NCI-H2107 treated with DMSO at 0.1 percent for 48 hours (cell line): ENCODE data around the gene TMEM163.

ENCODE experiments used
- DNase-seq: peaks from one replicate; lab custom pipeline; 2025; ENCODE audit not compliant: unreplicated experiment; lab: John Stamatoyannopoulos, UW

Gene TMEM163

DNA sequence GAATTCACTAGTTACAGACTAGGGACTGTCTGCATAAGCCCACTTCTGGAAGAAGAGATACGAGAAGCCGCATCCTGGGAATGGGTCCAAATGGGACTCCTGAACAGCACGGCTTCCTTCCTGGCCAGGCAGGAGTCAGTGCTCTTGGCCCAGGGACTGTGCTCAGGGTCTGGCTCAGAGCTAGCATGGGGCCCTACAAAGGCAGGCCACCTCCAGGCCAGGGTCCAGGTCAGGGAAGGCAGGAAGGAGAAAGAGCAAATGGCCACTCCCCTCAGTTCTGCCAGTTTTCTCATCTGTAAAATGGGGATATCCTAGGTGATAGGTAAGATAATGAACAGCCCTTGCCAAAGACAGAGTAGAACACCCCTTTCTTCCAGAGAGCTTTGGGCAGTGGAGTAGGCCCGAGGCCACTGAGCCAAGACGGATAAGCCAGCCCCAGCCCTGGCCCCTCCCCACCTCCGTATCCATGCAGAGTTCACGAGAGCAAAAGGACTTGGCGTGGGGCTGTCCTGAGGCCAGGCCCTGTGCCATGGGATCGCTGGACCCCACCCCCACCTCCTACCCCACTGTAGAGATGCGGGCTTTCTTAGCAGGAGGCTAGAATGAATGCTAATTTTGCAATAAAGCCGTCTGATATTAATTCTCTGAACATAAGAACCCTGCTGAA is 274.9 kb downstream of the TMEM163 start:
- no peak for DNase-seq

DNA sequence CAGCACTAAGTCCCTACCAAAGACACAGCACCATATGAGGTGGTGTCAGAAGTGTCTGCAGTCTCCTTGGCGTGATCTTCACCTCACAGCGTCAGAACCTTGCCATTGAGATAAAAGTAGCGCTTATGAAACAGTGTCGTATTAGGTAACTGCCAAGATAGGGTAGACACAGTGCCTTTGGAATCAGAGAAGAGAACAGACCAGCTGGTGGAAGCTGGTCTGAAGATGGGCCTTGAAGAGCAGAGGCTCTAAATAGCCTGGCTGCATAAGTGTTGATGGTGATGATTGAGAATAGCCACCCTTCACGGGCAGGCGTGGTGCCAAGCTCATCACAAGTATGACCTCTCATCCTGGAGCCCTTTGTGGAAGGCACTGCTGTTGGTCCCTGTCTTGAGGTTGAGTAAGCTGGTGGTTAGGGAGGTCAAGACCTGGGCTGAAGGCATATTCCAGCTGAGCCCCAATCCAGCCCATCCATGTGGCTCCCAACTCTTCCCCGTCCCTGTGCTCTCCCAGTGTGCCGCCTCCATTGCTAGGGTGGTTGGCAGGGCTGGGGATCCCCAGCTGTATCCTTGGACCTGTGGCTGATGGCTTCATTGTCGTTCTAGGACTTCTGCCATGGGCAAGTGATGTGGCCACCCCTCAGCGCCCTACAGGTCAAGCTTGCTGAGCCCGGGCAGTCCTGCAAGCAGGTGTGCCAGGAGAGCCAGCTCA is 277.5 kb downstream of the TMEM163 start:
- DNase-seq, result no peak

DNA sequence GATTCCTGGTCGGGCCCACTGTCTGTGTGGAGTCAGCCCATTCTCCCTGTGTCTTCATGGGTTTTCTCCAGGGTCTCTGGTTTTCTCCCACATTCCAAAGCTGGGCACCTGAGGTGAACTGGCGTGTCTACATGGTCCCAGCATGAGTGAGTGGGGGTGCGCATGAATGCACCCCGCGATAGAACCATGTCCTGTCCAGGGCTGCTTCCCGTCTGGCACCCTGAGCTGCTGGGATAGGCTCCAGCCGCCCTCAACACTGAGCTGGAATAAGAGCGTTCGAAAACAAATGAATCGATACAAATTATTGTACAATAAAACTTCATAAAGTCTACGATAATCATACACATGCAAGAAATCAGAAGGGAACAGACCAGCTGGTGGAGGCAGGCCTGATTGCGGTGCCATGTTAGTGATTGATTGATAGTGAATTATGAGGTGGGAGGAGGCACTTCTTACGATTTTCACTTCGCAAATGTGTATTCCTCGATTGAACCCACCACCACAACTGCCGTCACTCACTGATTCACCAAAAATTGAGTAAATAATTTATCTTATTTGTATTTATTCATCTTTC is 278.4 kb downstream of the TMEM163 start:
- DNase-seq, result no peak

DNA sequence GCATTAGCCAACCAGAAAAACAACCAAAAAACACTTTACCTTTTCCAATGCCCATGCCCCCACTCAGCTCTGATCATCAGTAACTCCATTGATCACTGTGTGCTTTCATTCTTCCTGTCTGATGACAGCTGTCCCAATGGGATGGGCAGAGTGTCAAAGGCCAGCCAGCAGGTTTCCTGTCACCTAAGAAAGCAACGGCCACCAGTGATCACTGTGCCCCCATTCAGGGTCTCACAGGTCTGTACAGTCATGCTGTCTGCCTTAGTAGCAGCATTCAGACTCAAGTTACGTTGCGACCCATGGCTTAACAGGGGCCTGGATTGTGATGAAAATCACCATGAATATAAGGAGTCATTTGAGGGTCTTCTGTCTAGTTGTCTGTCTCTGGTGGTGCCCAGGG is 280.4 kb downstream of the TMEM163 start:
- DNase-seq, result no peak

DNA sequence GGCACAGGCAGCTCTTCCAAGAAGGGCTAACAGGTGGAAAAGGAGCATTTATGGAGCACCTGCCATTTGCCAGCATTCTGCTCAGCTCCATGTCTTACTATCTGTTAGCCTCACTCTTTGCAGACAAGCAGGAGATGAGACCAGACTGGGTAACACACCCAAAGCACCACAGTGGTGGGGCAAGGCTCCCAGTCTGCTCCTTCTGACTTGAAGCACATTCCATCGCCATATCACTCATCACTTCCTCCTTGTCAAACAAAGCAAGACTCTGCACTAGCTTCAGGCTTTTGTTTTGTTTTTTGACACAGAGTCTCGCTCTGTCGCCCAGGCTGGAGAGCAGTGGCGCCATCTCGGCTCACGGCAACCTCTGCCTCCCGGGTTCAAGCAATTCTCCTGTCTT is 282.1 kb downstream of the TMEM163 start:
- no peak for DNase-seq

DNA sequence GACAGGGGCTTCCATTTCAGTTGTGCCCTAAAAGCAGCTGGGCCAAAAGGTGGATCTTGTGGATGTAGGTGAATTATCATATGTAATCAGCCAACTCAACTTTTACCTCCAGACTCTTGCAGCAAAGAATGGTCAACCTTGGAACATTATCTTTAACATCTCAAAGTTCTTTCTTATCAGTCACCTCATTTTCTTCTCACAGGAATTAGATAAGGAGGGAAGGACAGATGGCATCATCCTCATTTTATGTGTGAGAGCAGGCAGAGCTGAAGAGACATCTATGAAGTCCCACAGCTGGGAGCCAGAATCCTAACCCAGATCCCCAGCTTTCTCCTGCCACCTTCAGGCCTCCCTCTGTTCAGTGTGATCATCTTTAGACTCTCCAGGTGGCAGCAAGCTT is 282.9 kb downstream of the TMEM163 start:
- no peak for DNase-seq

DNA sequence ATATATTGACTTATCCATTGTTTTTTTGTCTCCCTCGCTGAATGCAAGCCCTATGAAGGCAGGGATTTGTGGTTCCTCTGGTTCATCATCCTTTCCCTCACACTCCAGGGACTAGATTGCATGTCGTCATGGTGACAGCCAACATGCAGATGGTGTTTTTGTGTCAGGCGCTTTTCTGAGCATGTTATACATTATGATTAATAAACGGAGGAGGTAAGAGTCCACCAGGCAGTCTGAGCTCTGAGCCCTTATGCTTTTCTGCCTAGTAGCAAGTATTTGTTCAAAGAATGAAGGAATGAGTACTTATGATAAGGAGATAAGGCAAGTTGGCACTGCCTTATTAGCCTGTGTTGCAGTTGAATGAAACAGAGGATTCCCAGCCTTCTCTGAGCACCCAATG is 283.3 kb downstream of the TMEM163 start:
- no peak for DNase-seq

DNA sequence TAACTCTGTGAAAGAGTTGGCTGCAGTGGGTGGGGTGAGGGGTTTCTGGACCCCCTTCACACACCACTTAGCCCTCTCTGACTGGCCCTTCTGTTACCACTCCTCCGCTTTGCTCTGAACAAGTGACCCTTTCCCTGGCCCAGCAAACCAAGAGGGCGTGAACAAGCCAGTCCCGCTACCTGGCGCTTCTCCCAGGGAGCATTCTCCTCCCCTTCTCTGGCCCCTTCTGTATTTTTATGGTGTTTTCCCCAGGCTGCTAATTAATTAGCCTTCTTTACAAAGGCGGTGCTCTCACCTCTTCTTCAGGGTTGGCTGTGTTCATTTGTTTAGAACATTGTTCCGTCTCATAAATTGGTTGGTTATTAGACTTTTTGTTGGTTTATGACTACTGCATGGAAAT is 284.8 kb downstream of the TMEM163 start:
- DNase-seq, result no peak

DNA sequence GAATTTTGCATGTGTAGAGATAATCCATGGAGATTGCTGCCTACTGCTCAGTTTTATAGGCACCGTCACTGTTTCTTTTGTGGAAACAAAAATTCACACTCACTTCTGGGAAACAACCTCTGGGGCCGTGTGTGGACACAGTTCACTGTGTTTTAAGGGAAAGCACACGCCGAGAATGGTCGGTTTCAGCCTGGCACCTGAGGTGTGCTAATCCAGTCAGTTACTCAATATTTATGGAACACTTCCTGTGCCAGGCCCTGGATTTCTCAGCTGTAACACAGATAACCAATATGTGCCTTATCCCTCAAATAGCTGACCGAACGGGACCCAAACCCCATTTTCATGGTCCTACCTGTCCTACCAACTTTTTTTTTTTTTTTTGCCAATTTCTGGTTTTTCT is 285.3 kb downstream of the TMEM163 start:
- no peak for DNase-seq

DNA sequence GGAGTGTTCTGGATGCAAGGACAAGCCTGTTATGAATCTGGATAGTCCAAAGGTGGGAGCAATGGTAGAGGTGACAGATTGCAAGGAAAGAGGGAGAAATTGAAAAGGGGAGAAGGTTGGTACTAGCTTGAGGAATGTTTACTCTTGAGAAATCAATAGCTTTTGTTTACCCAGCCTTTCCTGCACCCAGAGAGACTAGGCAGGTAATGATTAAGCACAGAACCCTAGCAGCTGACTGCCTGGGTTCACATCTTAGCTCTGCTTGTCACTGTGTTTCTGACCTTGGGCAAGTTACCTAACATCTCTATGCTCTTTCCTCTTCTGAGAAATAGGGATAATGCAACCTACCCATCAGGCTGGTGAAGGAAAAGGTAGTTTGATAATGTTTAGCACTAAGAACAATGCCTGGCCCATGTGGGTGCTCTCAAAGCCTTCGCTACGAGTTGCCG is 286.3 kb downstream of the TMEM163 start:
- no peak for DNase-seq

DNA sequence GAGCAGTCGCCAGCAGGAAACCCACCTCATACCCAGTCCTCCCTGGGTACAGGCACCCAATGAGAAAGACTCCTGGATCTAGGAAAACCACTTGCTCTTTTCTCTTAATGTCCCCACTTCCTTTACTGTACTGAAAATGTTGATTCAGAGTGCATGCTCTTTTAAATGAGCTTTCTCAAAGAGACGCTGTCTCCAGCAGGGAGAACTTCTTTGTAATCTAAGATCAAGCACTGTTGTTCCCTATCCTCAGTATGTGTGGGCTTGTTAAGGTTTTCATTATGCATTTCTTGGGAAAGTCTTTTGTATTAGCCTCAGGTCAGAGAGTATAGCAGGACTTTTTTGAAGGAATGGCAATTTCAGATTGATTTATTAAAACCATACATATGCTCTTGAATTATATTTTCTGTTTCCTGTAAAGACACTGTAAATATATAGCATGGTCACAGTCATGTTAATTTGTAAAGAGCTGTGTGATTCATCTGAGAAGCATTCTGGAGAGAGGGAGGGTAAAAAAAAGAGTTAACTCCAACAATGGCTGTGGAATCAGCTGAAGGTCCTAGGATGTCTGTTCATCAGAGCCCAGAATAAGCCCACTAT is 286.9 kb downstream of the TMEM163 start:
- no peak for DNase-seq

DNA sequence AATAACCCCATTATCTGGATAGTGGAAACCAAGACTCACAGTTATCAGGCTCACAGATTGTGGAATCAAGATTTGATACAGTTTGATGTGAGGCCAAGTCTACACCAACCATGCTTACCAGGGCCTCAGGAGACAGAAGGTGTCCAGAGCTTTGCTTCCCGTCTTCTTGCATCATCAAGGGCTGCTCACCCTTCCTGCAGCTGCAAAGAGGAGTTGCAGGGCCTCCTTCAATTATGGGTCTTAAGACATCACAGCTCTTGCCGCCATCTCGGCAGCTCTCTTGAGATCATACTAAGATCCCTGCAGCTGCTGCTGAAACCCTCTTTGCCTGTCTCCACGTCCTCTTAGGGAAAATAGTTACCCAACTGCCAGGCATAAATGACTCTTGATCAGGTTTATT is 288.9 kb downstream of the TMEM163 start:
- no peak for DNase-seq

DNA sequence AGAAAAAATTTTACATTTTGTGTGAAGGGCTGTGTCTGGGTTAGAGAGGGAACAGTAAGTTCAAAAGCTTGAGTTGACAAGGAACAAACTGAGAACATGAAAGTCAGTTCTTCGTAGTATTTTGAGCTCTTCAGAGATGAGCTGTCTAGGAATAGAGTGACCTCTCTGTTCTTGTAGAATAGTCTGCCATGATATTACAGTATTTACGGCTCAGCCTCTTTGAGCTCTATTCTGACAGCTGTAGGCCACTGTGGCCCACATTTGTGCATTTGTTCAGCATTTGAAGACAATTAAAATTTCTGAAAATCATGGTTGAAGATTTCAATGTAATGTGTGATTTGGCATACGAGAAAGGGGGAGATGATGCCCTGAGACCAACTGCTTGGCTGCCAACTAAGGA is 292.1 kb downstream of the TMEM163 start:
- no peak for DNase-seq

DNA sequence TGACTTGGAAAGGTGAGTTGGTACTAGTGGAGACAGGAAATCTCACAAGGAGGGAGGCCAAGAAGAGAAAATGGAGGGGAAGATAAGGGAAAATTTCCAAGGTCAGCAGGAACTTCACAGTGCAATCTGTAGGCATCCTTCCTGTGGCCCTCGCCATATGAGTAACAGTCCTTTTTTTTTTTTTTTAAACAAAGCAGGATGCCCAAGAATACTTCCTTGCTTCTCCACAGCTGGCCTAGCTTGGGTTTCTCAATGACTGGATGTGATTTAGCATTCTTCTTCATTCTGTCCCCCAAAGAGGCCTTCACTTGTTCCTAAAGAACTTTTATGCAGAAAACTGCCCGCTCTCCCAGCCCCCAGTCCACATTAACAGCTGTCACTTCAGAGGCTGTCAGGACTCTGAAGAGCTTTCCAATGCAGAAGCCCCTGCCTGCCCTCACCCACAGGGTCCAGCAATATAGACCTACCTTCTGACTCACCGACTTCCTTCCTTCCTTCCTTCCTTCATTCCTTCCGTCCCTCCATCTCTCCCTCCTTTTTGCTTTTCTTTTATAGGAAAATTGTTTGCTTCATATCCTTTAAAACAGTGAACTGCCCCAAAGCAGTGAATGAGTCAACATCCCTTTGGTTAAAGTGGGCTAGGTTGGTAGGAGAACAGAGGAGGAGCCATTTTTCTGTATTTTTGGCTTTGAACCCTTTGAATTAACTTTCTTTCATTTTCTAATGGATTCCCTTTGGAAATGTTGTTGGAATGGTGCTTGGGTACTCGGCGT is 292.9 kb downstream of the TMEM163 start:
- DNase-seq, result no peak

DNA sequence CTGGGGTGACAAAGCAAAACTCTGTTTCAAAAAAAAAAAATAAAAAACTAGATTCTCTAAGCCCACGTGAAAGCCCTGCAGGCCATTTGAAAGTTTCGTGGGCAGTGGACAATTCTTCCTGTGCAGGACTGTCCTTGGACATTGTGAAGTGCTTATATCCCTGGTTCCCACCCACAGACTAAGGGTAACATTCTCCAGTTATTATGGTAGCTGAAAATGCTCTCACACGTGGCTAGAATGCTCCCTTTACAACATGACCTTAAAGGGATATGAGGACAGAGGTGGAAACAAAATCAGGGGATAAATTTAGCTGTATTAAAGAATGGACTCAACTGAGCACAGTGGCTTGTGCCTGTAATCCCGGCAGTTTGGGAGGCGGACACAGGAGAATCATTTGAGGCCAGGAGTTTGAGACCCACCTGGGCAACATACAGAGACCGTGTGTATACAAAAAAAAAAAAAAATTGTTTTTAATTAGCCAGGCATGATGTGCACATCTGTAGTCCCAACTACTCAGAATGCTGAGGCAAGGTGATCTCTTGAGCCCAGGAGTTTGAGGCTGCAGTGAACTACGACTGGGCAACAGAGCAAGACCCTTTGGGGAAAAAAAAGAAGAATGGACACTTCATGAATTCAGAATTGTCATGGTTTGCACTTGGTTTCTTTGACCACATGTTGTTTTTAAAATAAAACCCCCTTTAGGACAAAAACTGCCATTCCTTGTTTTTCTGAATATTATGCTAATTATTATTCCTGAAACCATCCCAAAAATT is 297.1 kb downstream of the TMEM163 start:
- DNase-seq, result no peak

DNA sequence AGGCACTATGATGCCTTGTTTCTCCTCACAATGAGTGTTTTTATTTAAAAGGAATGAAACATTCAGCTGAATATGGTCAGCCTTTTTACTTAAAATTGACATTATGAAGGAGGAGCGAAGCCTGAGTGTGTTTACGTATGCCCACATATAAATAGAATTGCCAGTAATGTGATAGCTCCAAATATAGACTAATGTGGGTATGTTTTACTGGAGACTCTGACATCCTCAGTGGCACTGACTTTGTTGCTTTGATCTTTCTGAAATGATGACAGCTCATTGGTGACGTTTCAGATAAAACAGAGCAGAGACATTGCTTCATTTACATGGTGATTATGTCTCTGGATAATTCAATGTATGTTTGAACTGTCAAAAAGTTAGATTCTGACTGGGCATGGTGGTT is 297.9 kb downstream of the TMEM163 start:
- DNase-seq, result no peak

DNA sequence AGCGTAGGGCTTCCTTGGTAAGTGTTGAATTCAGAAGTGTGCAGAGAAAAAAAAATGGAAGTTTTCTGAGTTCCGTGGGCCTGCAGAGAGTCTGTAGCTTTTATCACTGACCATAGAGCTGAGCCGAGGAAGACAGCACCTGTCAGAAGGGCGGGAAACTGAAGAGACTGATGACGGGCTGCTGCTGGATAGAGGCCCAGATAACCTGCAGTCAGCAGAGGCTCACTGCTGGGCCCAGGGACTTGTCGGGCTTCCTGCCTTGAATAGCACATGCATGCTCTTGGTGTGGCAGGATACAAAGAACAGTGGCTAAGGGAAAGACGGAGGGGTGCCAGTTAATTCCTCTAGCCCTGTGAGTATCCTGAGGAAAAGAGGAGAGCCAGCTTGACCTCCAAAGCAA is 298.5 kb downstream of the TMEM163 start:
- DNase-seq, result no peak

DNA sequence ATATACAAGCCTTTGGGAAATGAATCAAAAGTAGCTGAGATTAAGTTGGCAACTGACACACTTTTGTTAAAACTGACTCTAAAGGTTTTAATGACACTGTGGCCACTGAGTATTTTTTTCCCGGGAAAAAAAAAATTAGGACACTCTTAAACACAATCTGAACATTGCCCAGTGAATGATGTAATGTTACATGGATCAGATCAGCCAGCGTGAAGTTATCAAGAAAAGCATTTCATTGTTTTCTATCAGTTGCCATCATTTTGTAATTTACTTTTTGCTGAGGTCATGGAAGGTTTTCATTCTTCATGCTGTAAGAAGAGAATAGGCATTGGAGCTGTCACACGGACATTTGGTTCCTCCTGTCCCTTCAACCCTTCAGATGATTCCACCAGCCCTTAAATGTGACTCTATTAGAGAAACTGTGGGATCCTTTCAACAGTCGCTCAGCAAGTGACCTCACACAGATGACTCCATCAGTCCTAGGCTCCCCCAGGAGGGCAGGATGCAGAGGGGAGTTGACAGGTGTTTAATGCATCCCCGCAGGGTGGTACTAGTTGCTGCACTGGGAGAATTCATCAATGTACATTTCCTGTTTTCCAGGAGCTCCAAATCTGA is 300.7 kb downstream of the TMEM163 start:
- no peak for DNase-seq

DNA sequence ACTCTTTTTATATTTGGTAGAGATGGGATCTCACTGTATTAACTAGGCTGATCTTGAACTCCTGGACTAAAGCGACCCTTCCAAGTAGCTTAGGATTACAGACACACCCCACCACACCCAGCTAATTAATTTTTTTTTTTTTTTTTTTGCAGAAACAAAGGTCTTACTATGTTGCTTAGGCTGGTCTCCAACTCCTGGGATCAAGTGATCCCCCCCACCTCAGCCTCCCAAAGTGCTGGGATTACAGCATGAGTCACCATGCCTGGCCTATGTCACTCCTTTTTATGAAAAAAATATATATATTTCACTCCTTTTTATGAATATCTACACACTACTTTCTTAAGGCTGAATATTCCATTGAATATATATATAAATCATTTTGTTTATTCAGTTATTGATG is 302.2 kb downstream of the TMEM163 start:
- DNase-seq, result no peak

DNA sequence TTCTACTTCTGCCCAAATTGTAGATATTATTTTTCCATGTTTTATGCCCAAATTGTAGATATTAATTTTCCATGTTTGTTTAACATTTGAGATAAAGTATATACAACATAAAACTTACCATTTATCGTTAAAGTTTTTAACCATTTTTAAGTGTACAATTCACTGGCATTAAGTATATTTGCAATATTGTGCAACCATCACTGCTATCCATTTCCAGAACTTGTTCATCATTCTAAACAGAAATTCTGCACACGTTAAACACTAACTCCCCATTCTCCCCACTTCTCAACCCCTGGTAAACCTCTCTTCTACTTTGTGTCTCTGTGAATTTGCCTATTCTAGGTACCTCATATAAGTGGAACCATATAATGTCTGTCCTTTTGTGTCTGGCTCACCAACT is 302.8 kb downstream of the TMEM163 start:
- DNase-seq, result no peak
